Neuron (in vitro differentiated cells): ENCODE results near the gene DUSP12.

Source experiments
- H2AFZ ChIP-seq: one replicate; pipeline ENCODE4 v1.6.1; 2013; ENCODE audit warnings: low read depth, mild to moderate bottlenecking, inconsistent platforms, low read length, moderate library complexity
- H3K27me3 ChIP-seq: one replicate; pipeline ENCODE4 v1.6.1; 2013; ENCODE audit warnings: low read length; ENCODE audit not compliant: insufficient read depth
- H3K36me3 ChIP-seq: one replicate; pipeline ENCODE4 v1.6.1; 2013; ENCODE audit warnings: low read length; ENCODE audit not compliant: insufficient read depth
- H3K4me1 ChIP-seq: one replicate; pipeline ENCODE4 v1.6.1; 2013; ENCODE audit warnings: low read length; ENCODE audit not compliant: insufficient read depth
- H3K4me3 ChIP-seq: 2 replicates; pipeline ENCODE4 v1.5.1; 2013; ENCODE audit warnings: mild to moderate bottlenecking, low read length, moderate library complexity
- H3K9me3 ChIP-seq: one replicate; pipeline ENCODE4 v1.6.1; 2013; ENCODE audit warnings: low read length

The DUSP12 gene

DNA sequence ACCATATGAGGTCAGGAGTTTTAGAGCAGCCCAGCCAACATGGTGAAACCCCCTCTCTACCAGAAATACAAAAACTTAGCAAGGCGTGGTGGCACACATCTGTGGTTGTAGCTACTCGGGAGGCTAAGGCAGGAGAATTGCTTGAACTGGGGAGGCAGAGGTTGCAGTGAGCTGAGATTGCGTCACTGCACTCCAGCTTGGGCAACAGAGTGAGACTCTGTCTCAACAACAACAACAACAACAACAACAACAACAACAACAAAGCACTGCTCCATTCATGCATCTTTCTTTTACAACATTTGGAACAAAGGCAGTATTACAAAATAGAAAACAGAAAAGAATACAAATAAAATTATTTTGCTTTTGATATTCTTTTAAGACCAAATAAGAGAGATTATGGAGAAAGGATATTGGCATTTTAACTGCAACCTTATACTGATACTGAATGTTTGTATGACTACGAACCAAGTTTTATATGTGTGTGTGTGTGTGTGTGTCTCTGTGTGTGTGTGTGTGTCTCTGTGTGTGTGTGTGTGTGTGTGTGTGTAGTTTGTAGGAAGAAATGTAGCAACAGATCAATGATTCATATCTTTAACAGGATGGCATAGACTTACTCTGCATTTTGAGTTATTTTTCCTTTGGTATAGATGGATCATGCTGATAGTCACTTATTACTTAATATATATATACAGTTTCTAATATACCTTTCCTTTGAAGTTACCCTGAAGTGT is 41.2 kb downstream of the DUSP12 start:
- no peak overlapping the region for H2AFZ ChIP-seq
- H3K36me3 ChIP-seq: peaks cover 54% of the 10 kb centered on the region
- H3K4me1 ChIP-seq: no peaks in the 10 kb centered on the region
- H3K4me3 ChIP-seq: no peak overlapping the region
- no peaks in the 10 kb centered on the region for H3K9me3 ChIP-seq
- no peaks in the 10 kb centered on the region for H3K27me3 ChIP-seq

GRCh38 chr1:161791904-161792655 is 42.5 kb downstream of the DUSP12 start:
- H3K36me3 ChIP-seq: peaks cover 57% of the 10 kb centered on the region
- no peaks in the 10 kb centered on the region for H3K4me1 ChIP-seq
- H3K9me3 ChIP-seq: no peaks in the 10 kb centered on the region
- H3K4me3 ChIP-seq: no peak overlapping the region
- H2AFZ ChIP-seq: no peak overlapping the region
- H3K27me3 ChIP-seq: no peaks in the 10 kb centered on the region

DNA sequence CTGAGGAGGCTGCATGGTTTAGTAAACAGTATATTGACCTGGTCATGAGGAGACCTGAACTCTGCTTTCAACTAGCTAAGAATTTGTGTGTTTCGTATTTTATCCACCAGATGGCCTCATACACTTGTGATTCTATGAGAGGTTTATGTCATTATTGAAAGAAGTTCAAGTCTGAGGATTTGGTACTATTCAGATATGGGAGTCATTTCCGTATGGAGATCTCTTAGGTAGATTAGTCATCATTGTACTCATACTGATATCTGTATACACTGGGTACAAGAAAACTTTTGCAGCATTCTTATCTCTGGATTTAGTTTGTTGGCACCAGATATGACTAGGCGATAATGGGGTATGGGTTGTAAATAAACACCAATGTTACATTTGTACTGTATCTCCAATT is 43.2 kb downstream of the DUSP12 start:
- Histone ChIP-seq H3K9me3 (no peaks in the 10 kb centered on the region), H3K4me3 (no peak overlapping the region), H3K4me1 (no peaks in the 10 kb centered on the region), H3K36me3 (peaks cover 62% of the 10 kb centered on the region), H2AFZ (no peak overlapping the region), H3K27me3 (no peaks in the 10 kb centered on the region)

DNA sequence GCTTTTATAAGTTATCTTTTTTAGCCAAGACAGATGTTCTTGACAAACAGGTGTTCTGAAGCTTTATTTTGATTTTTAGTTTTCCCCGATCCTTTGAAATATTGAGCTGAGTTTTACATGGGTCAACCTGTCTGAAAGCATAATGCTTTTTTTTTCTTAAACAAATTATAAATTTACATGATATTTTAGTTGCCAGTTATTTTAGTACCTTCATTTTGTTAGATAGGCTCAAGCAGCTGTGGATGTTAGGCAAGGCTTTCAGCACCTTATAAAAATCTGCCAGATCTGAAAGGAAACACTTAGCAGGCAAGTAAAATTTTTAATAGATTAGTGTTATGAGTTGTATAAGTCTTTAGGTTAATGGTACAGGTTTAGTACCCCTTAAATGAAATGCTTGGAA is 50.2 kb downstream of the DUSP12 start:
- Histone ChIP-seq H3K4me1 (no peaks in the 10 kb centered on the region), H3K4me3 (no peak overlapping the region), H2AFZ (no peak overlapping the region), H3K36me3 (peaks cover 46% of the 10 kb centered on the region), H3K9me3 (no peaks in the 10 kb centered on the region), H3K27me3 (no peaks in the 10 kb centered on the region)

GRCh38 chr1:161801955-161802354 is 52.4 kb downstream of the DUSP12 start:
- Histone ChIP-seq H3K36me3 (peaks cover 29% of the 10 kb centered on the region), H3K4me1 (no peaks in the 10 kb centered on the region), H3K27me3 (no peaks in the 10 kb centered on the region), H3K9me3 (no peaks in the 10 kb centered on the region), H3K4me3 (no peak overlapping the region), H2AFZ (no peak overlapping the region)

DNA sequence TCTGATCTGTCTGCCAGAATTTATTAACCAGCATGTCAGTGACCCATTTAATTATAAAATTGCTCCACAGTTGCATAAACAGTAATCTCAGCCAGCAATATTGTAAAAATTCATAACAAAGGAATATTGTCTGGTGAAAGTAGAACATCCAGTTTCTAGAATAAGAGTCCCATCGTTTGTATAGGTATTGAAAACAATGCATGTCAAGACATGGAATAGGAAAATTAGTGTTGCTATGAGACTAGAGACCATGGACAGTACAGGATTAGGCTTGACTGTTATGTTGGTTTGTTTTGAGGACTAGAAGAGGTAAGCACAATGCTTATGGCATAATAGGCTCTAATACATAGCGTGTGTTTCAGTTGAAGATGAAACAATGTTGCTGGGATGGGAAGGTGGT is 53.6 kb downstream of the DUSP12 start:
- Histone ChIP-seq H3K27me3 (no peaks in the 10 kb centered on the region), H3K4me3 (no peak overlapping the region), H3K9me3 (no peaks in the 10 kb centered on the region), H3K4me1 (no peaks in the 10 kb centered on the region), H3K36me3 (peaks cover 19% of the 10 kb centered on the region), H2AFZ (no peak overlapping the region)

GRCh38 chr1:161805399-161806197 is 56.0 kb downstream of the DUSP12 start:
- H3K9me3 ChIP-seq: peaks cover 2% of the 10 kb centered on the region
- no peaks in the 10 kb centered on the region for H3K27me3 ChIP-seq
- H2AFZ ChIP-seq: no peak overlapping the region
- peaks cover 20% of the 10 kb centered on the region for H3K36me3 ChIP-seq
- H3K4me3 ChIP-seq: no peak overlapping the region
- no peaks in the 10 kb centered on the region for H3K4me1 ChIP-seq
